HG03097 (cell line): ENCODE results near the gene ACE2.

Experiments used
- ATAC-seq: cut with Tn5 transposase; IDR thresholded peaks from one replicate; pipeline ENCODE4 v1.9.1; 2021; ENCODE audit not compliant: unreplicated experiment, low FRiP score

ACE2 gene

DNA sequence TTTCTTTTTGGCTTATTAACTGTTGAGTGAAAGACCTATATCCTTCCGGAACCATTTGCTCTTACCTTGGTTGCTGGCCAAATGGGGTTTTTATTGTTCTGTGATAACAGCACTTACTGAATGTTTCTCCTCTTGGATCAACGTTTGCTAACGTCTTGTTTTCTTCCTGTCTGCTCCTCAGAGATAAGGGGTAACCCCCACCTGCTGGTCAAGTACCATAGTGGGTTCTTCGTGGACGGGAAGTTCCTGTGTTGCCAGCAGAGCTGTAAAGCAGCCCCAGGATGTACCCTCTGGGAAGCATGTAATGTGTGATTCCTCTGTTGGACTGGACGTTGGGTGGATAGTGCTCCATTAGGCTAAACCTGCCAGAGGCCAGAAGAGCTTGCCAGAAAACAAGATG lies 84.8 kb downstream of the ACE2 start:
- no peak for ATAC-seq

DNA sequence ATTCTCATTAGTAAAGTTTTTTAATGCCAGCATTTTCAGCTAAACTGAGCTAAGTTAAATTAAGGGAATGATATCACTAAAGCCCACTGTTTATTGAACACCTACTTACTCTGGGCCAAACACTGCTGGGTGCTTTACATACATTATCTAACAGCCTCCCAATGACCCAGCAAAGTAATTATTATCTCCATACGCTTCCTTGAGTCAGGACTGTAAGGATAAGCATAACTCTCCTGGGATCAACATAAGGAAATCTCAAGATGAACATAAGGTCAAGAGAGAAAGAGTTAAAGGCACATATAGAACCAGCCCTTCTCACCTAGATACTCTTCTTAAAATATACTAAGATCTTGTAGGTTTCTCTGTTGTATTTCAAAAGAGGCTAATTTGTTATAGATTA lies 86.5 kb downstream of the ACE2 start:
- no peak for ATAC-seq

DNA sequence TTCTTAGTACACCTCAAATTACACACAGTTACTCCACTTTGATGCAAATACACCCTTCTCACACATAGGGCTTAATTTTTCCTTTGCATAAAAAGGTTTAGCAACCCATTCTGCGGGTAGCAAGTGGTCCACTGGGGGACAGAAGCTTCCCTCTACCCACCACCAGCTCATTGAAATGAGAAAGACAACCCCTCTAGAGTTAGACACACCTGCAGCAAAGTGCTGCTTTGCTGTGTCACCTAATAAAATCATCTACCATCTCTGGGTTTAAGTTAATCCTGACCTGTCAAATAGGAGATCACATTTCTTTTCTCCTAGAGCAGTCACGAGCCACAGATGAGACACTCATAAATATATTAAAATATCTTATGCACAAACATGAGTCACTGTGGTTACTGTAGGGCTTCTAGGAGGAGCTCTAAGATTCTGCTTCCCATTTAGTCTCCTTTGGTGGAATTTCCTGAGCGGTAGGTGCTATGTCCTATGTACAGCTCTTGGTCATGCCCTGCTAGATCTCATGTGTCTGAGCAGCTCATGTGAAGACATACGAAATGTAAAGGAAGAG lies 88.3 kb downstream of the ACE2 start:
- ATAC-seq = no peak

DNA sequence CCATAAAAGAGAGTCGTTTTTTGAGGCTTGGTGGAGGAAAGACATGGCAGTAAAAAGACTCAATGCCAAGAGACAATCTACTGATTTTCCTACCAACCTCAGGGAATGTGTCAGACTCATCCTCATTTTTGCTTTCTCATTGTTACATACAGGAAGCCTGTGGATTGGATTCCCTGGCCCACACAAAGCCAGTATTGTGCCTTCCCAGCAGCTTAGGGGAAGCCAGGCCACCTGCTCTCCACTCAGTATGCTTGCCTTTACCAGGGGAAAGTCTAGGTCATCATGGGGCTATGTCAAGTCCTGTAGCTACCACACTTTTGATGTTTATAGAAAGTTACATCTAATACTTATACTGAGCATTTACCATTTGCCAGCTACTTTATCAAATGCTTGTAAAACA lies 89.2 kb downstream of the ACE2 start:
- ATAC-seq = no peak
